GDM1 (cell line): Measurements from ENCODE around the gene PI16.

Experiments used
- DNase-seq: peaks from one replicate; lab custom pipeline; 2025; lab: John Stamatoyannopoulos, UW

Gene PI16

GRCh38 chr6:37004044-37004980 is 49.8 kb downstream of the PI16 start:
- no peak for DNase-seq

GRCh38 chr6:37005061-37005810 is 50.7 kb downstream of the PI16 start, which contains the start of gene FGD2:
TSS of gene FGD2 (plus strand) at chr6:37005655. CDS start at chr6:37005818, 163 bp downstream.
- DNase-seq, result peak; percentile 36

GRCh38 chr6:37005827-37006567 is 51.5 kb downstream of the PI16 start:
- no peak for DNase-seq

GRCh38 chr6:37006793-37007339 is 52.3 kb downstream of the PI16 start:
- no peak for DNase-seq

GRCh38 chr6:37007340-37008043 is 53.0 kb downstream of the PI16 start:
- no peak for DNase-seq

GRCh38 chr6:37008484-37009465 is 54.2 kb downstream of the PI16 start:
- no peak for DNase-seq

- DNase-seq, result no peak
Observed at GRCh38 chr6:37010402-37010892, 55.9 kb downstream of the PI16 start.

- no peak for DNase-seq
Observed at GRCh38 chr6:37011656-37012378, 57.3 kb downstream of the PI16 start.

GRCh38 chr6:37013516-37014491 is 59.3 kb downstream of the PI16 start:
- no peak for DNase-seq
